Peyer's patch (tissue), 4 donors: ENCODE results near the gene ZG16B.

Experiments
- POLR2A ChIP-seq, 2 donors: fragments of 450-650 bp; IDR thresholded peaks; one replicate each; pipeline ENCODE4 v1.5.1; 2017; ENCODE audit warnings: antibody characterized with exemption in 2 of 2, mild to moderate bottlenecking in 2 of 2, moderate library complexity in 2 of 2
- TF ChIP-seq, protein P1 (sequence below), 6 experiments: fragments of 450-650 bp in 4 of 6; fragments of 200-600 bp in 2 of 6; sonication (generic) in 1 of 6; IDR thresholded peaks; one replicate each; pipeline ENCODE4 v1.5.1; 2017 to 2019; ENCODE audit warnings: antibody characterized with exemption in 6 of 6, mild to moderate bottlenecking in 3 of 6, moderate library complexity in 1 of 6

DNA sequence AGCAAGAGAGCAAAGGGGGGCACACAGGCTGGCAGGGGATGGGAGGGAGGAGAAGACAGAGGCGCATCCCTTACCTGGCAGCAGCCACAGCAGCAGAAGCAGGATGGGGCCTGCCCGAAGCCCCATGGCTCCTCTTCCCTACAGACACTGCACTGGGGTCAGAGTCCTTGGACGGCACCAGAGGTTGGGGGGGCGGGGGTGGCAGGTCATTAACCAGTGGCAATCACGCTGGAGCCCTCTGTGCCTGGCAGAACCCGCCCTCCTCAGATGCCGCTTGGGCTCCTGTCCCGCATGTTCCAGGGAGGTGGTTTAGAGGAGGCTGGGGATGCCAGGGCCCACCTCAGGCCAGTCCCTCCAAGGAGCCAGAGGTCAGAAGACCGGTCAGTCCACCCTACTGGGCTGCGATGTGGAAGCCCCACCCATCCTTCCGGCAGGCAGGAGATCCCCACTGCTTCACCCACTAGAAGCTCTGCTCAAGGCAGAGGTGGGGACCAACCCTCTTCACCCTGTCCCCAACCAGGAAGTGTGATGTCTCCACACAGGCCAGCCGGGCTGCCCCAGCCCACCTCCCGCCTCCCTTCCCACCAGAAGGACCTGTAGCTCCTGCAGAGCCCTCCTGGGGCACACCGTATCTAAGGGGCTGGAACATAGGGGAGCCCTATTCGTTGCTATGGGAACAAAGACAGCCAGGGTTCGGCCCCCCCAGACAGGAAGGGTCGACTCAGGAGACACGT, 11.7 kb downstream of the ZG16B start:
- TF ChIP-seq, protein P1, sequence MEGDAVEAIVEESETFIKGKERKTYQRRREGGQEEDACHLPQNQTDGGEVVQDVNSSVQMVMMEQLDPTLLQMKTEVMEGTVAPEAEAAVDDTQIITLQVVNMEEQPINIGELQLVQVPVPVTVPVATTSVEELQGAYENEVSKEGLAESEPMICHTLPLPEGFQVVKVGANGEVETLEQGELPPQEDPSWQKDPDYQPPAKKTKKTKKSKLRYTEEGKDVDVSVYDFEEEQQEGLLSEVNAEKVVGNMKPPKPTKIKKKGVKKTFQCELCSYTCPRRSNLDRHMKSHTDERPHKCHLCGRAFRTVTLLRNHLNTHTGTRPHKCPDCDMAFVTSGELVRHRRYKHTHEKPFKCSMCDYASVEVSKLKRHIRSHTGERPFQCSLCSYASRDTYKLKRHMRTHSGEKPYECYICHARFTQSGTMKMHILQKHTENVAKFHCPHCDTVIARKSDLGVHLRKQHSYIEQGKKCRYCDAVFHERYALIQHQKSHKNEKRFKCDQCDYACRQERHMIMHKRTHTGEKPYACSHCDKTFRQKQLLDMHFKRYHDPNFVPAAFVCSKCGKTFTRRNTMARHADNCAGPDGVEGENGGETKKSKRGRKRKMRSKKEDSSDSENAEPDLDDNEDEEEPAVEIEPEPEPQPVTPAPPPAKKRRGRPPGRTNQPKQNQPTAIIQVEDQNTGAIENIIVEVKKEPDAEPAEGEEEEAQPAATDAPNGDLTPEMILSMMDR (IDR thresholded peaks at IDR 0.05): no peak
- no peak for TF ChIP-seq POLR2A (IDR thresholded peaks at IDR 0.05)
